ENCODE measurements around the gene RNF148. TPM values are rescaled to one million over a fixed set of nuclear protein-coding genes. Genes with fewer than 3 reads are reported as not detected.

RNF148 gene
- total and polyA plus RNA-seq, 11 donors = 0.08 to 0.40 (median 0.20) TPM; not detected in 6

- ATAC-seq = no peak
- H3K4me3 ChIP-seq = no peak overlapping the region
- H3K9me3 ChIP-seq = no peaks in the 10 kb centered on the region
- TF ChIP-seq POLR2A (IDR thresholded peaks at IDR 0.05) (no peak), CTCF (IDR thresholded peaks at IDR 0.05) (no peak)
- no peaks in the 10 kb centered on the region for H3K4me1 ChIP-seq
- DNase-seq = no peak
- no peak overlapping the region for H3K27ac ChIP-seq
- H3K27me3 ChIP-seq = no peaks in the 10 kb centered on the region
- intact Hi-C loops (cut with DNase I) = no loop called here
- H3K36me3 ChIP-seq = no peaks in the 10 kb centered on the region
- WGBS, 4 donors = 92 to 96% (median 94%) methylated on average over 6 of the region's 6 CpGs
Observed at GRCh38 chr7:122717356-122718089, 14.8 kb upstream of the RNF148 start.

GRCh38 chr7:122715183-122715582 is 12.5 kb upstream of the RNF148 start:
- 85 to 100% (median 92%) methylated on average over 3 of the region's 3 CpGs for WGBS, 4 donors
- Histone ChIP-seq H3K27ac (no peak overlapping the region), H3K27me3 (no peaks in the 10 kb centered on the region), H3K36me3 (no peaks in the 10 kb centered on the region), H3K4me1 (no peaks in the 10 kb centered on the region), H3K9me3 (no peaks in the 10 kb centered on the region), H3K4me3 (no peak overlapping the region)
- no peak for ATAC-seq
- TF ChIP-seq CTCF (IDR thresholded peaks at IDR 0.05) = no peak
- intact Hi-C loops (cut with DNase I) = no loop called here
- DNase-seq = no peak

GRCh38 chr7:122710916-122711315 is 8.2 kb upstream of the RNF148 start:
- Histone ChIP-seq H3K36me3 (no peaks in the 10 kb centered on the region), H3K27me3 (no peaks in the 10 kb centered on the region), H3K4me3 (no peak overlapping the region), H3K27ac (no peak overlapping the region), H3K4me1 (no peaks in the 10 kb centered on the region), H3K9me3 (no peaks in the 10 kb centered on the region)
- TF ChIP-seq CTCF (IDR thresholded peaks at IDR 0.05) = no peak
- TF ChIP-seq POLR2A (IDR thresholded peaks at IDR 0.05) = no peak
- no peak for ATAC-seq
- DNase-seq = no peak
- intact Hi-C loops (cut with DNase I) = no loop called here
- 73 to 88% (median 76%) methylated on average over 1 of the region's 1 CpG for WGBS, 4 donors

GRCh38 chr7:122709930-122710646 is 7.4 kb upstream of the RNF148 start:
- no peaks in the 10 kb centered on the region for H3K4me1 ChIP-seq
- H3K36me3 ChIP-seq = no peaks in the 10 kb centered on the region
- 88 to 89% (median 88%) methylated on average over 7 of the region's 7 CpGs for WGBS, 4 donors
- no peak overlapping the region for H3K27ac ChIP-seq
- no peaks in the 10 kb centered on the region for H3K27me3 ChIP-seq
- intact Hi-C loops (cut with DNase I) = no loop called here
- ATAC-seq (no peak), DNase-seq (no peak)
- H3K4me3 ChIP-seq = no peak overlapping the region
- no peaks in the 10 kb centered on the region for H3K9me3 ChIP-seq
- TF ChIP-seq CTCF (IDR thresholded peaks at IDR 0.05) = no peak
- TF ChIP-seq POLR2A (IDR thresholded peaks at IDR 0.05) = no peak
